HG03159 (cell line): ENCODE measurements around the gene FBXO31.
"Not testable (repeated sequence)": the region's sequence is repeated elsewhere in the genome, so short reads cannot be mapped to it uniquely, and the experiment has no call there.

Experiments
- ATAC-seq: cut with Tn5 transposase; IDR thresholded peaks from one replicate; pipeline ENCODE4 v1.9.1; 2021; ENCODE audit warnings: mild to moderate bottlenecking, moderate library complexity; ENCODE audit not compliant: unreplicated experiment

Gene FBXO31

GRCh38 chr16:87344931-87345631 is 38.5 kb downstream of the FBXO31 start:
- no peak for ATAC-seq

DNA sequence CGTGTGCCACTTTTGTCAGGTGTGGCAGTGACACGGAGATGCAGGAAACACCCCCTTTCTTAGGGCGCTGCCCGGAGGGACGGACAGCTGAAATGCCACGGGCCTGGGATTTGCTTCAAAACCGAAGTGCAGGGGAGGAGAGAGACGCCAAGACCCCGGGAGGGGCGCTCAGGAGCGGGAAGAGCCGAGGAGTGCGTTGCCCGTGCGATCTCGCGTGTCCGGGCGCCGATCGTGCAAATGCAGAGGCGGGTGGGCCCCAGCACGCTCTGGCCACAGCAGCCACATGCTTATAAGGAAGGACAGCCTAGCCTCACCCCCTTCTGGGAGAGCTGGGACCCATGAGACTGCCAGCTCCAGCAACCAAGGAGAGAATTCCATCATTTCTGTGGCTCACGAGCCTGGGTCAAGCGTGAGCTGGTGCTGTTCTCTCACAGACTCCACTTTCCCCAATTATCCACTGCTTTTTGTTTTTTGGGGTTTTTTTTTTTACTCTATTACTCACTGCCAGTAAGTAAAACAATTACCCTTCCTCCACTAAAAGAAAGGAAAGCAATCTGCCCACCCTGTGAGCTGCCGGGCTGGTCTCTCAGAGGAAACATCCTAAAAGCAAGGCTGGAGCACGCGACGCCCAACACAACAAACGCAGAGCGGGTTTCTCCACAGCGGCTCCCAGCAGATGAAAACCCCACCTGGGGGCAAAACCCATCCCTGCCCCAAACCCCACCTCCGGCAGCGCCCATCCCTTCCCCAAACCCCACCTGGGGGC is 39.2 kb downstream of the FBXO31 start:
- no peak for ATAC-seq

DNA sequence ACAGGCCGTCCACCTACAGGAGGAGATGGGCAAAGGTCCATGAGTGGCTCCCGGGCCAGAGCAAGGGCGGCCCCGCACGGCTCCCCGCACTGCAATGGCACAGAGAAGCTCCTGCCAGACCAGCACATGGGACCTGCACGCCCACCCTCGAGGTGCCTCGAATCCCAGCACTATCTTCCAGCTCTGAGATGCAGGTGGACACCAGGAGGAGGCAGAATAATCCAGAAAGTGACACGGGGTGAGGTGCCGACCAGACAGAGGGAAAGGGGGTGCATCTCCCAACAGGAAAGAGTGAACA is 39.9 kb downstream of the FBXO31 start:
- ATAC-seq: no peak

GRCh38 chr16:87342978-87343752 is 40.4 kb downstream of the FBXO31 start:
- no peak for ATAC-seq

DNA sequence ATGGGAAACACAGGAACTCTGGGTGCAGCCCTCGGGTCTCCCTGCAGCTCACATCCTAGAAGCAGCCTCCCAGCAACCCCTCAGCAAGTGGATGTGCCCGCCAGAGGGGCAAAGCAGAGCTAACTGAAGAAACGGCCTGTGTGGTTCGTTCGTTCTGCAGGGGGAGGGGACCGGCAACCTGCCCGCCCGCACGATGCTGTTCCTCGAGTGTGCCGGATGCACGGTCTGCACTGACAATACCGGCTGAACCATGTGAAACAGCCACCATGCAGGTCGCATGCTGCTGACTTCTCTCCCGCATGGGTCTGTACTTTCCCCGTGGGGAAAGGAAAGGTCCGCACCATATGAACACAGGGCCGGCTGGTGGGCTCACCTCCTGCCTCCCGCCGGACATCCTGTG is 41.1 kb downstream of the FBXO31 start:
- ATAC-seq: no peak

- no peak for ATAC-seq
These were observed 43.4 kb downstream of the FBXO31 start for GRCh38 chr16:87340198-87340597.

- not testable (repeated sequence) for ATAC-seq
These were observed 43.9 kb downstream of the FBXO31 start for GRCh38 chr16:87339724-87340105.

GRCh38 chr16:87339086-87339723 is 44.4 kb downstream of the FBXO31 start:
- ATAC-seq: no peak

DNA sequence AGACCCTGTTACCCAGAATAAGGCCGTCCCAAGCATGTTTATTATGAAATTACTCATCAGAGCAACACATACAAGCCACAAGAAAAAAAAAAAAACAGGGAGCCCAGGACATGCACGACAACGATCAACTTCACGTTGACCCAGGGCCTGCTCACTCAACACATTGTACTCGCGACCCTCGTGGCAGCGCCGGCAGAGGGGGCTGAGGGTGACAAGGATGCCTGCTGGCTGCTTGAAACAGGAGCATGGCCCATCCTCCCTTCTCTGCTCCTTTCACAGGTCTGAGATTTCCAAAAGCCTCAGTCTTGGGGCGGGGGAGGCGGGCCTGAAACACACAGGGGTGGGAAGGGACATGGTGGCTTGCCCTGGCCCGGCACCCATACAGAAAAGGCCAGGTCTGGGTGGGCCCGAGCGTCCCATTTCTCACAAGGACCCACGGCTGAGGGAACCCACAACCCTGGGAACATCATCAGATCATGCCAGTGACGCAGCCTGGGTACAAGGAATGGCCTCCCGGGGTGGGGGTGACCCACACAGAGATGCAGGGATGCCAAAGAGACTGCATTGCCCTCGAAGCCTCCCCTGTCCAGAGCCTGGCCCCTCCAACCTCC is 45.3 kb downstream of the FBXO31 start:
- ATAC-seq: no peak

GRCh38 chr16:87337262-87337771 is 46.3 kb downstream of the FBXO31 start:
- ATAC-seq: no peak

GRCh38 chr16:87336434-87337240 is 46.9 kb downstream of the FBXO31 start:
- ATAC-seq: no peak

- ATAC-seq: no peak
These were observed 47.7 kb downstream of the FBXO31 start for GRCh38 chr16:87335625-87336433.

DNA sequence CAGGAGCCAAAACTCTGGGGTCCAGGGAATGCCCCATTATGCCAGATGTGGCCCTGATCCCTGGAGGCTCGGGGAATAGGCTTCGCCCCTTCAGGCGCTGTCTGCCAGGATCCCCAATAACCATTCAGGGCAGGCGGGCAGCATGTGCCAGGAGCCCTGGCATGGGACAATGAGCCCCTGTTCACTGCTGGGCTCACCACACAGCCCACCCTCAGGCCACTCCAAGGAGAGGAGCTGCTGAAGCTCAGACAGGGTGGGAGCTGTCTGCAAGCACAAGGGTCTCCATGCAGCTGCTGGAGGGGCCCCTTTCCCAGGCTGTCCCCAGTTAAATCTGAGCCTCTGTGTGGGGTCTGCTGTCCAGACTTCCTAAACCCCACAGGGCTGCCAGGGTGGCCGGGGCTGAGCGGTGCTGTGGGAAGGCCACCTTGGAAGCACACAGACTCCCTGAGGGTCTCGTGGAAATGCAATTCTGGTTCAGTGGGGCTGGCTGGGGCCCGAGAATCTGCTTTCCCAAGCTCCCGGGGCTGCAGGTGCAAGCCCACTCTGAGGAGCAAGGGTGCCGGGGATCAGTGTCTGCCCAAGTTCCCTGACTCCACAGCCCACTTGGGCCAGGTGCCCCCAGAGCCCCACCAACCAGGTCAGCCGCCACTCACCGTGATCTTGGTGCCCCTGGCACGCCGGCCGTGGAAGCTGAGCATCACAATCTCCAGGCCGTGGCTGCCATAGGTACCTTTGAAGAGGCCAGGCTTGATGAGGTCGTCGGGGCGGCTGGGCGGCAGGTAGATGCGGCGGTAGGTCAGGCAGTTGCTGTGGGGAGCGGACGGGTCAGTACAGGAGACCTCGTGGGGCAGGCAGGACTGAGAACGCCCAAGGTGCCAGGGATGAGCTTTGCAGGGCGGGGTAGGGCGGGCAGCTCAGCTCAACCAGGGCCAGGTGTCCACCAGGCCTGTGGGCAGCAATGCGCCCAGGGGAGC is 48.6 kb downstream of the FBXO31 start:
- ATAC-seq: no peak

DNA sequence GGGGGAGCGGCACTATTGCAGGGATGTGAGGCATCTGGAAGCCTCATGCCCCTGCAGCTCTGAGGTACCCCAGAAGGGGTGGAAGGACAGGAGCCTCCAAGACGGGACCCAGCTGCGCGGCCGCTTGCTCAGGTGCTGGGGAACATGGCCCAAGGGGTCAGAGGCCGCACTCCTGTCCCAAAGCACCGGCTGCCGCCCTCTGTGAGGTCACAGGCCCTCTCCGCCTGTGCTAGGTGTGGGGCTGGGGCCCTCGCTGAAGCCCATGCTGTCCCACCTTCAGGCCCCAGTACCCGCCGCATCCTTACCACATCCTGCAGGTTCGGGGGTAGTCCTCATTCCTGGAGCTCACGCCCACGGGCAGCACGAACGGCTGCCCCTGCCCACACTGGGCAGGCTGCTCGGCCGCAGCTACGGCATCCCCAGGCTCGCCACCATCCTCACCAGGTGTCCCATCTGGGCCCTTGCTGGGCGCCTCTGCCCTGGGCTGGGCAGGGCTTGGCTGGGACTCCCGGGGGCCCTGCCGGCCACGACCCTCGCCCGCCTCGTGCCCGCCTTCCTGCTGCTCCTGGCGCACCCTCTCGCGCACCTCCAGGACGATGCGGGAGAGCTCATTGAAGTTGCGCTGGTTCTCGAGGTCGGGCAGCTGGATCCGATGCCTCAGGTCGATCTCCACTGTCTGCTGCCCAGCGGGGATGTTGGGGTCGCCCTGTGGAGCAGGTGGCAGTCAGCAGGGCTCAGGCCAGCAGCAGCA is 49.8 kb downstream of the FBXO31 start:
- ATAC-seq: no peak

GRCh38 chr16:87333101-87333500 is 50.5 kb downstream of the FBXO31 start:
- ATAC-seq: no peak

DNA sequence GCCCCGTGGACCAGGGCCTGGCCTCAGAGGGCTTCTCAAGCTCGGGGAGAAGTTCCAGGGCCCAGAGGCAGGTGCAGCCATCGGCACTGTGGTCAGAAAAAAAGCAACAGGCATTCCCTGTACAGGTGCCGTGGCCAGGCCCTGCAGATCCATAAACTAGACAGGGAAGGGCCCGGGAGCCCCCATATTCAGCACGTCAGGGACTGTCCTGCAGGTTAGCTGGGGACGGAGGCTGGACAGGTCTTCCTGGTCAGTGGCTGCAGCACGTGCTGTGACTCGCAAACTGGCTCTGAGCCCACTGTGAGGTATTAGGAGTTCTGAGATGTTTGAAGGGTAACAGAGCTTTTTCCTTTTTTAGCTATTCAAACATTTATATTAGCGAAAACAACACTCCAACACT is 51.4 kb downstream of the FBXO31 start:
- ATAC-seq: no peak

DNA sequence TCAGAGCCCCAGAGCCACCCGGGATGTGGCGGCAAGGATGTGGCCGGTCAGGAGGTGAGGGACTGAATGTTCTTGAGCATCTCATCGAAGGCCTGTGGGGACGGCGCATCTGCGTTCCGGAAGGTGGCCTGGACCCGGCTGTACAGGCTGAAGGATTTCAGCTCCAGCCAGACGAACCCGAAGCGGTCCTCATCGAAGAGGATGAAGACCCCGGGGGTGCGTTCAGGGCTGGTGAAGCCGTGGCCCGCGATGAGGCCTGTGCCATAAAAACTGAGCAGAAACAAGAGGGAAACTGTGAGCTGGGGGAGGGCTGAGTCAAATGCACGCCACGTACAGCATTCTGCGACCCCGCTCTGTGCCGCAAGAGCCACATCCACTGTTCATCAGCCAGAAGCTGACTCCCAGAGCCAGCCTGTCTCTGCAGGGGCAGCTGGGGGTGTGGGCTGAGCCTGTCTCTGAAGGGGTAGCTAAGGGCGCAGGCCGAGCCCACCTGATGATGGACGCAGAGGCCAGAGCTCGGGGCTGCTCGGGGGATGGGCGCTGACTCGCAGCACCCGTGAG is 52.3 kb downstream of the FBXO31 start:
- no peak for ATAC-seq
